CD4-positive, alpha-beta T cell treated with Interleukin-15 for 4 hours (primary cell): ENCODE data around the gene FSTL4.

Source experiments
- DNase-seq: peaks from one replicate; pipeline ENCODE4 v3.0.0-alpha.2; 2020; ENCODE audit warnings: low spot score

The FSTL4 gene

GRCh38 chr5:133426264-133426663 is 186.1 kb downstream of the FSTL4 start:
- DNase-seq = no peak

- DNase-seq = no peak
These were observed 186.6 kb downstream of the FSTL4 start for GRCh38 chr5:133425764-133426163.

- no peak for DNase-seq
These were observed 187.1 kb downstream of the FSTL4 start for GRCh38 chr5:133425222-133425621.

GRCh38 chr5:133423618-133424282 is 188.6 kb downstream of the FSTL4 start:
- DNase-seq = peak; percentile 60

GRCh38 chr5:133423011-133423617 is 189.2 kb downstream of the FSTL4 start:
- DNase-seq = no peak

- DNase-seq = no peak
These were observed 190.5 kb downstream of the FSTL4 start for GRCh38 chr5:133421806-133422205.

GRCh38 chr5:133421394-133421793 is 190.9 kb downstream of the FSTL4 start:
- DNase-seq = no peak

- no peak for DNase-seq
These were observed 191.7 kb downstream of the FSTL4 start for GRCh38 chr5:133420440-133421301.

- DNase-seq = no peak
These were observed 196.4 kb downstream of the FSTL4 start for GRCh38 chr5:133415906-133416305.

- no peak for DNase-seq
These were observed 196.8 kb downstream of the FSTL4 start for GRCh38 chr5:133415506-133415905.

GRCh38 chr5:133412661-133413060 is 199.7 kb downstream of the FSTL4 start:
- no peak for DNase-seq

- no peak for DNase-seq
These were observed 202.0 kb downstream of the FSTL4 start for GRCh38 chr5:133410335-133410828.

- DNase-seq = no peak
These were observed 203.1 kb downstream of the FSTL4 start for GRCh38 chr5:133409210-133409674.

GRCh38 chr5:133408322-133408721 is 204.0 kb downstream of the FSTL4 start:
- DNase-seq = no peak

GRCh38 chr5:133406977-133407632 is 205.2 kb downstream of the FSTL4 start:
- no peak for DNase-seq

- no peak for DNase-seq
These were observed 205.9 kb downstream of the FSTL4 start for GRCh38 chr5:133406208-133406976.

GRCh38 chr5:133405275-133406034 is 206.9 kb downstream of the FSTL4 start:
- DNase-seq = no peak

- no peak for DNase-seq
These were observed 207.6 kb downstream of the FSTL4 start for GRCh38 chr5:133404724-133405123.

- no peak for DNase-seq
These were observed 208.5 kb downstream of the FSTL4 start for GRCh38 chr5:133403741-133404364.

GRCh38 chr5:133402775-133403174 is 209.6 kb downstream of the FSTL4 start:
- DNase-seq = no peak
